22Rv1 (cell line): ENCODE measurements around the gene SLC6A8.
"Not testable (repeated sequence)": the region's sequence is repeated elsewhere in the genome, so short reads cannot be mapped to it uniquely, and the experiment has no call there.

ENCODE experiments used
- H3K27ac ChIP-seq: fragments of 450-650 bp; 2 replicates; pipeline ENCODE4 v1.5.1; 2017
- CTCF ChIP-seq: fragments of 450-650 bp; IDR thresholded peaks from 2 replicates; pipeline ENCODE4 v1.5.1; 2017; ENCODE audit warnings: mild to moderate bottlenecking
- ZFX ChIP-seq: fragments of 450-650 bp; IDR thresholded peaks from 2 replicates; pipeline ENCODE4 v1.6.1; 2017; ENCODE audit warnings: antibody characterized with exemption, borderline replicate concordance

The SLC6A8 gene

GRCh38 chrX:153739754-153740486 lies 52.2 kb downstream of the SLC6A8 start:
- no peak overlapping the region for H3K27ac ChIP-seq
- TF ChIP-seq ZFX (no peak), CTCF (no peak)

- TF ChIP-seq ZFX = no peak
- TF ChIP-seq CTCF = no peak
- H3K27ac ChIP-seq = no peak overlapping the region
These were observed 53.0 kb downstream of the SLC6A8 start for GRCh38 chrX:153740631-153741222.

- no peak overlapping the region for H3K27ac ChIP-seq
- no peak for TF ChIP-seq ZFX
- TF ChIP-seq CTCF = no peak
These were observed 53.7 kb downstream of the SLC6A8 start for GRCh38 chrX:153741446-153741845.

GRCh38 chrX:153742111-153742510 lies 54.4 kb downstream of the SLC6A8 start:
- H3K27ac ChIP-seq = not testable (repeated sequence)

- H3K27ac ChIP-seq = not testable (repeated sequence)
These were observed 55.2 kb downstream of the SLC6A8 start for GRCh38 chrX:153742796-153743467.

- peak; percentile 37 for TF ChIP-seq CTCF
- H3K27ac ChIP-seq = peak overlapping the region; percentile 55
These were observed 55.9 kb downstream of the SLC6A8 start for GRCh38 chrX:153743468-153744209.

GRCh38 chrX:153744210-153745066 lies 56.7 kb downstream of the SLC6A8 start:
- TF ChIP-seq CTCF = no peak
- no peak for TF ChIP-seq ZFX
- peak overlapping the region; percentile 55 for H3K27ac ChIP-seq

- H3K27ac ChIP-seq = not testable (repeated sequence)
These were observed 57.3 kb downstream of the SLC6A8 start for GRCh38 chrX:153745067-153745433.
